Stimulated activated CD4-positive, alpha-beta T cell treated with anti-CD3 and anti-CD28 coated beads, Interleukin-1b, Interleukin-23, amount 100 ng/mL, for 24 hours (primary cell): ENCODE data around the gene FSD1.
"Not testable (repeated sequence)": the region's sequence is repeated elsewhere in the genome, so short reads cannot be mapped to it uniquely, and the experiment has no call there.

Experiments
- DNase-seq, 4 experiments: peaks; one replicate each; pipeline ENCODE4 v3.0.0-alpha.2; 2020; ENCODE audit warnings: low read depth in 4 of 4, low spot score in 1 of 4

FSD1 gene

DNA sequence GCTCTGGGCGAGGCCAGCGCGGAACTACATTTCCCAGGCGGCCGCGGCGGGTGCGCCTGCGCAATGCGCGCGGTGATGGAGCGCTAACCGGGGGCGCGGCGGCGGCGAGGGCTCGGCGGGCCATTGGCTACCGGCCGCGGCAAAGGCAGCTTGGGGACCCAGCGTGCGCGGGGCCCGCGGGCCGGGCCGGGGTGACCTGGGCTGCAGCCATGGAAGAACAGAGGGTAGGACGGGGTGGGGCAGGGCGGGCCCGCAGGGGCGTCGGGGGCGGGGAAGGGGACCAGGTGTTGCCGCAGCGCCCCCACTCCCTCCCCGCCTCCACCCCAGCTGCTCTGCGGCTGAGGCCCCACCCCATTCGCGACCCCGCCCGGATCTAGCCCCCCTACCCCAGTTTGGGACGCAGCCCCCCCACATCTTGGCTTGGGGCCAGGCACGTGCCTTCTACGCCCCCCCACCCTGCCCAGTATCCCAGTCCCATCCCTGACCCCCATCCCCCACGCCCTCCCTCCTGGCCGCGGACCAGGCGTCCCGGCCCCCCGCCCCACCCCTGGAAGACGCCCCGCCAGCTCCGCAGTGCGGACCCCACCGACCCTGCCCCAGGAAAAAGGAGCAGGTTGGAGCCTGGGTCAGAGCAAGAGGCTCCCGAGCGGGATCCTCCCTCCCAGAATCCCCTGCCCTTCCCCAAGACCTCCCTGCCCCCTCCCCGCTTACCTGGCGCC is at the start of gene FSD1:
Gene FSD1 (plus strand): TSS at position 61 of the 719 bp plus-strand sequence. CDS start 149 bp downstream, at position 210.
- peak; percentile 45 to 79 (median 62) for DNase-seq

DNA sequence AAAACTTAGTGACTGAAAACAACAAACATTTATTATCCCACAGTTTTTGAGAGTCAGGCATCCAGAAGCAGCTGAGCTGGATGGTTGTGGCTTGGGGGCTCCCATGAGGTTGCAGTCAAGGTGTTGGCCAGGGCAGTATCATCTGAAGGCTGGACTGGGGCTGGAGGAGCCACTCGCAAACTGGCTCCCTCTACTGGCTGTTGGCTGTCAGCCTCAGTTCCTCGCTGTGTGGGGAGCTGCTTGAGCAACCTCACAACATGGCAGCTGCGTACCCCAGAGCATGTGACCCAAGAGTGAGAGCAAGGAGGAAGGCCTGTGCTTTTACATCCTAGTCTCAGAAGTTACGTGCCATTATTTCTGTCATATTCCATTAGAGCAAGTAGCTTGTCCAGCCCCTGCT is 47.8 kb upstream of the FSD1 start:
- DNase-seq = no peak

GRCh38 chr19:4257025-4257424 is 47.4 kb upstream of the FSD1 start:
- DNase-seq = no peak

DNA sequence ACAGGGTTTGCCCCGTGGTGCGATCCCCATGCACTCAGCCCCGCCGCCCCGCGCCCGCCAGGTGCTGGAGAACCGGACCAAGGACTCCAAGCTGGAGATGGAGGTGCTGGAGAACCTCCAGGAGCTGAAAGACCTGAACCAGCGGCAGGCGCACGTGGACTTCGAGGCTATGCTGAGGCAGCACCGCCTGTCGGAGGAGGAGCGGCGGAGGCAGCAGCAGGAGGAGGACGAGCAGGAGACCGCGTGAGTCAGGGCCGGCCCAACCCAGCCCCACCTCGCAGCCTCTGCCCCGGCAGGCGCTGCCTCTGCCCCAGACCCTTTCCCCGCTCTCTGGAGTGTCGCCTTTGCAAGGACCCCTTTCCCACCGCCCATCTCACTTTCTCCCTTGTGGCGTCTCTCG is 46.2 kb upstream of the FSD1 start:
- DNase-seq = no peak

DNA sequence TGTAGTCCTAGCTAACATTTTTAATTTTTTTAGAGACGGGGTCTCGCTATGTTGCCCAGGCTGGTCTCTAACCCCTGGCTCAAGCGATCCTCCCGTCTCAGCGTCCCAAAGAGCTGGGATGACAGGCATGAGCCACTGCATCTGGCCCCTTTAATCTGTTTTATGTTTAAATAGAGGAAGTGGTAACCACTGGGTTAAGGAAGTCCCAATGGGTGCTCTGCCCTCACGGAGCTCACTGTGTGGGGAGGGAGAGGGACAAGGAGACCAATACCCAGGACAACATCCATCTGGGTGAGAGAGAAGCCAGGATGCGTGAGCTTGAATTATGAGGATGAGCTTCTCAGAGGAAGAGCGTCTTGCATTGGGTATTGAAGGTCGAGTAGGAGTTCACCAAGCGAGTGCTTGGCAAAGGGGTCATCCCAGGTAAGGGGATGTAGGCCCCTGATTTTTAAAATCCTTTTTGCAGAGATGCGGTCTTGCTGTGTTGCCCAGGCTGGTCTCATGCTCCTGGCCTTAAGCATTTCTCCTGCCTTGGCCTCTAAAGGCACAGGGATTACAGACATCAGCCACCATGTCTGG is 43.7 kb upstream of the FSD1 start:
- DNase-seq = no peak

GRCh38 chr19:4264812-4265211 is 39.6 kb upstream of the FSD1 start:
- DNase-seq = no peak

DNA sequence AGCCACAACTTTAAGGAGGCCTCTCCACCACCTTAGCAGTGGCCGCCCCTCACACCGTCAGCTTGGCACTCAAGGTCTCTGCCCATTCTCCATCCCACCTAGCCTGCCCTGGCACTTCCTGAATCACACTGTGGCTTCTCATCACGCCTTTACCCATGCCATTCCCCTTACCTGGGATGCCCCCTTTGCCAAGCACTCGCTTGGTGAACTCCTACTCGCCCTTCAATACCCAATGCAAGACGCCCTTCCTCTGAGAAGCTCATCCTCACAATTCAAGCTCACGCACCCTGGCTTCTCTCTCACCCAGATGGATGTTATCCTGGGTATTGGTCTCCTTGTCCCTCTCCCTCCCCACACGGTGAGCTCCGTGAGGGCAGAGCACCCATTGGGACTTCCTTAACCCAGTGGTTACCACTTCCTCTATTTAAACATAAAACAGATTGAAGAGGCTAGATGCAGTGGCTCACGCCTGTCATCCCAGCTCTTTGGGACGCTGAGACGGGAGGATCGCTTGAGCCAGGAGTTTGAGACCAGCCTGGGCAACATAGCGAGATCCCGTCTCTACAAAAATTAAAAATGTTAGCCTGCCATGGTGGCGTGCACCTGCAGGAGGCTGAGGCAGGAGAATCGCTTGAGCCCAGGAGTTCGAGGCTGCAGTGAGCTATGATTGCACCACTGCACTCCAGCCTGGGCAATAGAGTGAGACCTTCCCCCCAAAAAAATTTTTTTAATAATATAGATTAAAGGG is 38.0 kb upstream of the FSD1 start:
- no peak for DNase-seq

DNA sequence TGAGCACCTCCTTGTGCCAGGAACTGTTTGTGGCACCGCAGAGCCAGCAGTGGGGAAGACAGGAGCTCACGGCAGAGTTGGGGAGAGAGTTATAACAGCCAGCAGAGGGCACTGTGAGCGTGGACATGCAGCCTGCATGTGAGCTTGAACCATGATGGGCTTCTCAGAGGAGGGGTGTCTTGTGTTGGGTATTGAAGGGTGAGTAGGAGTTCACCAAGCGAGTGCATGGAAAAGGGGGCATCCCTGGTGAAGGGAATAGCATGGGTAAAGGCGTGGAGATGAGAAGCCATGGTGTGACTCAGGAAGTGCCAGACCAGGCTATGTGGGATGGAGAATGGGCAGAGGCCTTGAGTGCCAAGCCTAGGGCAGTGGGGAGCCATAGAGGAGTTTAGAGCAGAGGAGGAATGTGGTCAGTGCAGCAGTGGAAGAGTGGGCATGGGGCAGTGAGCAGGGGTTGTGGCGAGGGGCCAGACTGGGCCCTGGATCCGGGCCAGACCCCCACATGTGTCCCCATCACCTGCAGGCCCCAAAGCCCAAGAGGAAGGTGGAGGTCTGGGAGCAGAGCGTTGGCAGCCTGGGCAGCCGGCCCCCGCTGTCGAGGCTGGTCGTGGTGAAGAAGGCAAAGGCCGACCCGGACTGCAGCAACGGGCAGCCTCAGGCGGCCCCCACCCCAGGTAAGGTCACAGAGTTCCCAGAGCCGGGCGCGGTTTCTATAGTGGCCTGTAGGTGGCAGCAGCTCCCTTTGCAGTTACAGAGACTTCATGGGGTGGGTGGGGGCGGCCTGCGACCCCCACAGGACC is 37.1 kb upstream of the FSD1 start:
- DNase-seq = peak; percentile 32 to 55 (median 40)

- DNase-seq = no peak
Measured at GRCh38 chr19:4267901-4268815, 36.2 kb upstream of the FSD1 start.

- DNase-seq = no peak
Measured at GRCh38 chr19:4268816-4269430, 35.5 kb upstream of the FSD1 start.

DNA sequence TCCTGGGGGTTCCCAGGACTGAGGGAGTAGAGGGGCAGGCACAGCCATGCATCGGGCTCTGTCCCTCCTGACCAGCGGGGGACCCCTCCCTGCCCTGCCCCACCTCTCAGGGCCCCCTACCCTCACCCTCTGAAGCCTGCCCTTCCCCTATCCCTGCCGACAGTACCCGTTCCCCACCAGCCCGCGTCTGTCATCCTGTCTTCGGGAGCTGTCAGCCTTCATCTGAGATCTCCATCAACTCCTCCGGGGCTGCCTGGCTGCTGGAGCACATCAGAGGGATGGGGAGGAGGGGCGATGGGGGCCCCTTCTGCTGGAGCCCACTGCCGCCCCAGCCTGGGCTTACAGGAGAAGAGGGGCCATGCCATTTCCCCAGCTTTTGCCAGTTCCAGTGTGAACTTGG is 31.5 kb upstream of the FSD1 start:
- no peak for DNase-seq

GRCh38 chr19:4274321-4274686 is 30.1 kb upstream of the FSD1 start:
- DNase-seq = not testable (repeated sequence)

- DNase-seq = no peak
Measured at GRCh38 chr19:4277191-4277696, 27.2 kb upstream of the FSD1 start.

GRCh38 chr19:4278010-4278409 is 26.4 kb upstream of the FSD1 start:
- DNase-seq = no peak

DNA sequence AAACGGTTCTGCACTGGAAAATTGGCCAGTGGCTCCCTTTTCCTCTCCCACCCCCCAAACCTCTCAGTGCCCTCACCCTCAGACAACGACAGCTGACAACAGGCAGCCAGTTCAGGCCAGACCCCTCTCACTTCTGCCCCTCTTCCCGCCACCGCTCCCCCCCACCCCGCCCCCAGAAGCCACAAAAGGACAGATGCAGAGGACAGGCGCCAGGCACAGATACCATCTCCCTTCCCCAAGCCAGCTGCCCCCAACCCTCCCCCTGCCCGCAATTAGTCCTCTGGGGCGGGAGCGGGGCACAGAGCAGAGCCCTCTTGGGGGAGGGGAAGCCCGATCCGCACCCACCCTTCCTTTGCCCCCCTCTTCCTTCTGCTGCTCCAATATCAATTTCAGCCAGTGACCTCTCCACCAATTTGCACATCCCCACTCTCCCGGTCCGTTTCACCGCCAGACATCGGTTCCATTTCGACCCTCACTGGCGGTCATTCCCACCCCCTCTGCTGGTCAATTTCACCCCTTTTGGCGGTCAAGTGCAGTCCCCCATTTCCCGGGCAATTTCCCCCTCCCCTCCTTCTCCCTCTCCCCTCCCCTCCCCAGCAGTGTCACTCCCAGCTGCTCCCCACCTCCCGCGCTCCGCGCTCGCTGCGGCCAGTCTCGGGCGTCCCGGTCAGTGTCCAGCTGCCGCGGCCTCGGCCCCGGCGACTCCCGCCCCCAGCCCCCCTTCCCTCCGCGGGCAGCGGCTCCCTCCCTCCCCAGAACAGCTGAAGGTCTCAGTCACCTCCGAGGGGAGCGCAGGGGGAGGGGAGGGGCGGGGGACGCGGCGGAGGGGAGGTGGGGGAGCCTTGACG is 25.8 kb upstream of the FSD1 start, which contains the start of gene SHD:
Gene SHD (plus strand): TSS at position 848 of the 848 bp plus-strand sequence. CDS start 798 bp downstream, outside the sequence.
- no peak for DNase-seq

- no peak for DNase-seq
Measured at GRCh38 chr19:4279267-4279529, 25.2 kb upstream of the FSD1 start.

DNA sequence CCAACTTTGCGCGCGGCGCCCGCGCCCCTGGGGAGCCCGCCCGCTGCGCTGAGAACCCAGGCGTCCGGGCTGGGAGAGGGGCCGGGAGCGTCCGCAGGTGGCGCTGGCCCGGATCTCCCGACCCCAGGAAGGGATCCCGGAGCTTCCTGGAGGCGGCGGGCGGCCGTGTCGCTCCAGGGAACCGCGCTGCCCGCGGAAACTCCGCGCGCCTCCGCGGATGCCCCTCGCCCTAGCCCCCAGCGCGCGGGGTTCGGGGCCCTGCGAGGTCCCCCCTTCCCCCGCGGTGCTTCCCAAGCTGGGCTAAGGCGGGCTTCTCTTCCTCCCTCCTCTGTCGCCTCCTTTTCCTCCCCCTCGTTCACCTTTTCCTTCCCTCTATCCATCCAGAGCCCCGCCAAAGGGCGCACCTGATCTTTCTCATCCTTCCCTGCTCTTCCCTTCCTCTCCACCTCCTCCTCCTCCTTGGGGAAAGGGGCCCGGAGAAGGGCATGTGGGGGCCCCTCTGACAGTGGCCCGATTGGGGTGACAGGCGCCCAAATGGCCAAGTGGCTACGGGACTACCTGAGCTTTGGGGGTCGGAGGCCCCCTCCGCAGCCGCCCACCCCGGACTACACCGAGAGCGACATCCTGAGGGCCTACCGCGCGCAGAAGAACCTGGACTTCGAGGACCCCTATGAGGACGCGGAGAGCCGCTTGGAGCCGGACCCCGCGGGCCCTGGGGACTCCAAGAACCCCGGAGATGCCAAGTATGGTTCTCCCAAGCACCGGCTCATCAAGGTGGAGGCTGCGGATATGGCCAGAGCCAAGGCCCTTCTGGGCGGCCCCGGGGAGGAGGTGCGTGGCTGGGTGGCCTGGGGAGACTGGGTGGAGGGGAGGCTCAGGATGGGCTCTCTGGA is 24.6 kb upstream of the FSD1 start:
- no peak for DNase-seq
